Endothelial cell of umbilical vein (primary cell): ENCODE data around the gene FGD3. TPM values are rescaled to one million over a fixed set of nuclear protein-coding genes. Genes with fewer than 3 reads are reported as not detected.

Source experiments
- BruUV-seq: library from RNA; stranded (reverse); fragments of 400-500 nt; replicated peaks from 2 replicates; lab custom pipeline; 2021; lab: Mats Ljungman, UMichigan
- CTCF ChIA-PET: fragments of 300-600, 350-600 bp; sonication (Branson Sonifier 250); formaldehyde crosslinking; loops from one replicate; lab custom pipeline; 2021; ENCODE audit warnings: antibody characterized with exemption, inconsistent platforms; lab: Charles Lee
- POLR2A ChIA-PET: fragments of 300-600, 350-600 bp; sonication (Branson Sonifier 250); formaldehyde crosslinking; loops from one replicate; lab custom pipeline; 2021; ENCODE audit warnings: antibody characterized with exemption, inconsistent platforms; lab: Charles Lee
- DNase-seq: peaks from one replicate; pipeline ENCODE4 v3.0.0-alpha.2; 2011; ENCODE audit warnings: low read depth, low spot score
- FAIRE-seq: peaks from 2 replicates; lab custom pipeline; 2011; peaks lifted over from hg19 to GRCh38; lab: Jason Lieb, UNC
- H2AFZ ChIP-seq: 2 replicates; pipeline ENCODE4 v1.6.0; 2012; ENCODE audit warnings: low read depth, low read length, control low read depth, inconsistent platforms
- H3K27ac ChIP-seq: 2 replicates; pipeline ENCODE4 v1.5.1; 2011; ENCODE audit warnings: low read depth, mild to moderate bottlenecking, control low read depth, low read length, moderate library complexity; ENCODE audit not compliant: insufficient read depth
- H3K27me3 ChIP-seq, 2 experiments: 2 replicates each; pipeline versions ENCODE4 v1.6.0 to v1.6.1; 2011; ENCODE audit warnings: low read length in 2 of 2, mixed read lengths in 1 of 2; ENCODE audit not compliant: control insufficient read depth in 2 of 2, insufficient read depth in 2 of 2
- H3K36me3 ChIP-seq, 2 experiments: 2 replicates in 1 of 2; 3 replicates in 1 of 2; pipeline ENCODE4 v1.5.1; 2011; ENCODE audit warnings: low read length in 2 of 2, mild to moderate bottlenecking in 1 of 2, moderate library complexity in 1 of 2; ENCODE audit not compliant: control insufficient read depth in 2 of 2, insufficient read depth in 2 of 2; ENCODE audit errors: extremely low read depth in 1 of 2
- H3K4me1 ChIP-seq: 3 replicates; pipeline ENCODE4 v1.5.1; 2011; ENCODE audit warnings: mild to moderate bottlenecking, low read length; ENCODE audit not compliant: control insufficient read depth, insufficient read depth; ENCODE audit errors: extremely low read depth
- H3K4me2 ChIP-seq: 2 replicates; pipeline ENCODE4 v1.6.1; 2011; ENCODE audit warnings: low read length, control low read depth, mixed read lengths; ENCODE audit not compliant: insufficient read depth
- H3K4me3 ChIP-seq, 3 experiments: fragments of 200-600 bp in 1 of 3; sonication (generic), shearing (Covaris generic) in 1 of 3; replicated peaks in 1 of 3; 2 replicates each; pipeline ENCODE4 v1.5.1; 2011 to 2016; ENCODE audit warnings: control low read depth in 3 of 3, low read length in 3 of 3, mild to moderate bottlenecking in 2 of 3, inconsistent platforms in 1 of 3, low read depth in 1 of 3, moderate library complexity in 1 of 3; ENCODE audit not compliant: insufficient read depth in 1 of 3
- H3K79me2 ChIP-seq: 2 replicates; pipeline ENCODE4 v1.6.0; 2012; ENCODE audit warnings: low read length, inconsistent platforms; ENCODE audit not compliant: control insufficient read depth, insufficient read depth
- H3K9ac ChIP-seq: replicated peaks from 2 replicates; pipeline ENCODE3; 2011; ENCODE audit warnings: low read length, control low read depth; ENCODE audit not compliant: insufficient read depth; ENCODE audit errors: extremely low read depth
- H3K9me1 ChIP-seq: replicated peaks from 3 replicates; pipeline ENCODE4 v1.6.0; 2011; ENCODE audit warnings: mild to moderate bottlenecking, low read length; ENCODE audit not compliant: control insufficient read depth, insufficient read depth; ENCODE audit errors: extremely low read depth
- H3K9me3 ChIP-seq: replicated peaks from 2 replicates; pipeline ENCODE4 v1.5.1; 2012; ENCODE audit warnings: low read length, inconsistent platforms; ENCODE audit not compliant: control insufficient read depth, insufficient read depth
- H4K20me1 ChIP-seq: replicated peaks from 2 replicates; pipeline ENCODE3; 2011; ENCODE audit warnings: mild to moderate bottlenecking, low read length; ENCODE audit not compliant: control insufficient read depth, insufficient read depth; ENCODE audit errors: extremely low read depth
- EZH2 ChIP-seq: IDR thresholded peaks from 2 replicates; pipeline ENCODE4 v1.6.1; 2012; ENCODE audit warnings: borderline replicate concordance, low read depth, mild to moderate bottlenecking, moderate library complexity, low read length, inconsistent platforms; ENCODE audit not compliant: severe bottlenecking
- FOS ChIP-seq: IDR thresholded peaks from 2 replicates; pipeline ENCODE4 v1.6.1; 2011; ENCODE audit warnings: mild to moderate bottlenecking, low read length, moderate library complexity, borderline replicate concordance; ENCODE audit not compliant: insufficient read depth
- GATA2 ChIP-seq: IDR thresholded peaks from 2 replicates; pipeline ENCODE4 v1.7.0; 2011; ENCODE audit warnings: low read depth, mild to moderate bottlenecking, moderate library complexity, mixed read lengths, low read length; ENCODE audit not compliant: insufficient read length, insufficient read depth
- JUN ChIP-seq: IDR thresholded peaks from 2 replicates; pipeline ENCODE4 v1.6.1; 2011; ENCODE audit warnings: borderline replicate concordance, low read depth; ENCODE audit not compliant: insufficient read length, insufficient read depth
- MYC ChIP-seq: IDR thresholded peaks from one replicate; pipeline ENCODE4 v1.6.1; 2011; ENCODE audit warnings: mild to moderate bottlenecking, low read depth, low read length
- POLR2A ChIP-seq: IDR thresholded peaks from 2 replicates; pipeline ENCODE4 v1.6.1; 2012; ENCODE audit warnings: low read depth, mild to moderate bottlenecking, control low read depth, low read length
- POLR2AphosphoS5 ChIP-seq: IDR thresholded peaks from 2 replicates; pipeline ENCODE4 v1.6.1; 2012; ENCODE audit warnings: low read depth, mild to moderate bottlenecking, control low read depth, low read length, moderate library complexity; ENCODE audit not compliant: insufficient read depth
- dilution Hi-C: fragments of 300-500 bp; cut with MboI; formaldehyde crosslinking; loops from one replicate; pipeline ENCODE4 v1.15.0; 2019; ENCODE audit warnings: low sequenced_read_pairs; ENCODE audit not compliant: extremely low pct_ligation_motif_present
- intact Hi-C: fragments of 100-400 bp; cut with micrococcal nuclease; formaldehyde crosslinking; loops from one replicate; pipeline ENCODE4 v1.10.0; 2022
- polyA plus RNA-seq, 4 experiments: library from polyadenylated mRNA; depleted of rRNA in 3 of 4; stranded (reverse) in 3 of 4; unstranded in 1 of 4; fragments of >200 nt; gene quantifications; 2 replicates each; pipeline versions ENCODE4 v1.2.1 to v1.2.3, GENCODE V29; 2011 to 2012; ENCODE audit warnings: missing spikeins in 1 of 4
- total RNA-seq: library from RNA; stranded (reverse); gene quantifications from 2 replicates; pipeline ENCODE4 v1.2.3, GENCODE V29; 2021
- TF ChIP-seq, protein P1 (sequence below): IDR thresholded peaks from 2 replicates; pipeline ENCODE4 v1.6.1; 2011; ENCODE audit not compliant: insufficient read depth, insufficient read length
- TF ChIP-seq, protein P2 (sequence below), 2 donors: IDR thresholded peaks; 1 replicate in 1 of 2; 2 replicates in 1 of 2; pipeline ENCODE4 v1.5.1; 2011; ENCODE audit warnings: low read length in 2 of 2, mild to moderate bottlenecking in 2 of 2, moderate library complexity in 2 of 2, control low read depth in 1 of 2, inconsistent platforms in 1 of 2, low read depth in 1 of 2; ENCODE audit not compliant: insufficient read depth in 1 of 2; ENCODE audit errors: extremely low read depth in 1 of 2

Gene FGD3
- total and polyA plus RNA-seq, 2 donors (not counting 3 experiments of a cell fraction or from before 2014, with no cell fraction given) = not detected

DNA sequence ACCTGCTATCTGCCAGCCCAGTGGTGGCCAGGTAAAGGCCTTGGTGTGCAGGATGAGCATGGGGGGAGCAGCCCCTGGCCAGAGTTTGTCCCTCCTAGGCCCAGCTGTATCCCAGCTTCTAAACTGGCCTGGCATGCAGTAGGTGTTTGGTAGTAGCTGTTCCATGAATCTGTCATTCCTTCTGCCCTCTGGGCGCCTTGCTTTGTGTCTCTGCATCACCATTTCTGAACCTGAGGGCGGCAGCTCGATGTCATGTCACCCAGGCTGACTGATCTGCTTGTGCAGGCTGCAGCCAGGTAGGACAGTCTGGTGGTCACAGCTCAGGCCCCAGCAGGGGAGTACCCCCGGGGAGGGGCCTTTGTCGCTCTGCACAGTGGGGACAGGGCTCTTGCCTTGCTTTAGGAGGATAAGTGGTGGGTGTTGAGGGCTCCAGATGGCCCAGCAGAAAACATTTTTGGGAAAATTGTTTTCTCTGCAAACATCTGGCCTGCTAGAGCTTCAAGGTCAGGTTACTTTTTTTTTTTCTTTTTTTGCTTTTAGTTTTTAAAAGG is 106.5 kb downstream of the FGD3 start:
- intact Hi-C loops (no loop called here), dilution Hi-C loops (no loop called here)
- Histone ChIP-seq H3K9me1 (no peaks in the 10 kb centered on the region), H3K9me3 (no peaks in the 10 kb centered on the region), H2AFZ (no peak overlapping the region), H3K9ac (no peak overlapping the region), H3K4me2 (no peak overlapping the region), H3K36me3 (no peaks in the 10 kb centered on the region), H3K27ac (no peak overlapping the region), H4K20me1 (no peaks in the 10 kb centered on the region), H3K27me3 (no peaks in the 10 kb centered on the region), H3K79me2 (no peaks in the 10 kb centered on the region), H3K4me3 (no peak overlapping the region), H3K4me1 (no peaks in the 10 kb centered on the region)
- TF ChIP-seq POLR2AphosphoS5 = no peak
- TF ChIP-seq GATA2 = no peak
- POLR2A ChIA-PET = no interaction called here
- DNase-seq (no peak), FAIRE-seq (no peak)
- CTCF ChIA-PET = no interaction called here
- no TSS peak for BruUV-seq

DNA sequence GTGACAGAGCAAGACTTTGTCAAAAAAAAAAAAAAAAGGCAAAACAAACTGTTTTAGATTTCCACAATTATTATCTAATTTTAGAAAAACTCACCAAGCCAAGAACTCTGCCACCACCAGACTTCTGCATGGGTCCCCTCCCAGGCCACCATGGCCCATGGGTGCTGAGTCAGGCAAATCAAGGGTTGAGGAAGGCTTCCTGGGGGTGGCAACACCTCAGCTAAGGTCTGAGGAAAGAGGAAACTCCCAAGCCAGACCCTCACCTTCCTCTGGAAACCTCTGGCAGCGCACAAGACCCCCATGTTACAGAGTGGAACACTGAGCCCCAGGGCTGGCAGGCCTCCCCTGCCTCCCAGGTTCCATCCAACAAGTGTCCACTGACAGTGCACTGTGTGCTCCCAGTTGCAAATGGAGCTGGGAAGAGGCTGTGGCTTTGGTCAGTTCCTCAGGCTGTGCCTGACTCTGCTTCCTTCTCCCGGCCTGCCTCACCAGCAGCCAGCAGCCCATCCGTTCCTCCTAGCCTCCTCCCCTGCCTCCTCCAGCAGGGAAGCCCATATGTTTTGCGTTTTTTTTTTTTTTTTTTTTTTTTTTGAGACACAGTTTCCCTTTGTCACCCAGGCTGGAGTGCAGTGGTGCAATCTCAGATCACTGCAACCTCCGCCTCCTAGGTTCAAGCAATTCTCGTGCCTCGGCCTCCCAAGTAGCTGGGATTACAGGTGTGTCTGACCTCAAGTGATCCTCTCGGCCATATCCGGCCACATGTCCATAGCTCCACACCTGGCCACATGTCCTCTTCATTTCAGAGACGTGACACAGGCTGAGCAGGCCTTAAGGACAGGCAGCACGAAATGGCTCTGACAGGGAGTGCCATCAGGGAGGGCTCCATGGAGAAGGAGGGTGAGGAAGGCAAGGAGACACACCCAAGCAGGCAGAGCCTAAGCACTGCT is 107.7 kb downstream of the FGD3 start:
- ChIA-PET POLR2A (no interaction called here), CTCF (interaction anchor here (0.9 kb wide), 1 partner anchor 258 kb away, joined by 3 read pairs; no protein-coding TSS in a partner anchor)
- BruUV-seq = no TSS peak
- no peak overlapping the region for H3K9ac ChIP-seq
- no peak overlapping the region for H2AFZ ChIP-seq
- DNase-seq (no peak), FAIRE-seq (no peak)
- no peaks in the 10 kb centered on the region for H4K20me1 ChIP-seq
- no peaks in the 10 kb centered on the region for H3K79me2 ChIP-seq
- TF ChIP-seq MYC (no peak), POLR2AphosphoS5 (no peak), POLR2A (no peak), EZH2 (no peak), JUN (no peak), FOS (no peak), GATA2 (no peak)
- TF ChIP-seq, protein P1, sequence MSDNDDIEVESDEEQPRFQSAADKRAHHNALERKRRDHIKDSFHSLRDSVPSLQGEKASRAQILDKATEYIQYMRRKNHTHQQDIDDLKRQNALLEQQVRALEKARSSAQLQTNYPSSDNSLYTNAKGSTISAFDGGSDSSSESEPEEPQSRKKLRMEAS = no peak
- TF ChIP-seq, protein P2, sequence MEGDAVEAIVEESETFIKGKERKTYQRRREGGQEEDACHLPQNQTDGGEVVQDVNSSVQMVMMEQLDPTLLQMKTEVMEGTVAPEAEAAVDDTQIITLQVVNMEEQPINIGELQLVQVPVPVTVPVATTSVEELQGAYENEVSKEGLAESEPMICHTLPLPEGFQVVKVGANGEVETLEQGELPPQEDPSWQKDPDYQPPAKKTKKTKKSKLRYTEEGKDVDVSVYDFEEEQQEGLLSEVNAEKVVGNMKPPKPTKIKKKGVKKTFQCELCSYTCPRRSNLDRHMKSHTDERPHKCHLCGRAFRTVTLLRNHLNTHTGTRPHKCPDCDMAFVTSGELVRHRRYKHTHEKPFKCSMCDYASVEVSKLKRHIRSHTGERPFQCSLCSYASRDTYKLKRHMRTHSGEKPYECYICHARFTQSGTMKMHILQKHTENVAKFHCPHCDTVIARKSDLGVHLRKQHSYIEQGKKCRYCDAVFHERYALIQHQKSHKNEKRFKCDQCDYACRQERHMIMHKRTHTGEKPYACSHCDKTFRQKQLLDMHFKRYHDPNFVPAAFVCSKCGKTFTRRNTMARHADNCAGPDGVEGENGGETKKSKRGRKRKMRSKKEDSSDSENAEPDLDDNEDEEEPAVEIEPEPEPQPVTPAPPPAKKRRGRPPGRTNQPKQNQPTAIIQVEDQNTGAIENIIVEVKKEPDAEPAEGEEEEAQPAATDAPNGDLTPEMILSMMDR (IDR thresholded peaks at IDR 0.05; ENCODE audit: extremely low read depth in 1 of 2, insufficient read depth in 1 of 2, low read depth in 1 of 2, low read length in 2 of 2) = no peak
- intact Hi-C loops (loop anchor here (5.0 kb wide), 1 partner anchor 37 kb away; no protein-coding TSS in a partner anchor), dilution Hi-C loops (no loop called here)
- H3K9me1 ChIP-seq = no peaks in the 10 kb centered on the region
- no peaks in the 10 kb centered on the region for H3K9me3 ChIP-seq
- no peaks in the 10 kb centered on the region for H3K4me1 ChIP-seq
- H3K4me3 ChIP-seq = no peak overlapping the region
- H3K36me3 ChIP-seq = no peaks in the 10 kb centered on the region
- no peak overlapping the region for H3K27ac ChIP-seq
- H3K27me3 ChIP-seq = peaks cover 0 to 2% of the 10 kb centered on the region in 2 experiments
- H3K4me2 ChIP-seq = no peak overlapping the region
